Measurements from ENCODE around the gene ZNF469. TPM values are rescaled to one million over a fixed set of nuclear protein-coding genes. Genes with fewer than 3 reads are reported as not detected.

ZNF469 gene
- polyA plus RNA-seq, 1 donor (not counting 4 experiments of a cell fraction or from before 2014, with no cell fraction given) = not detected

DNA sequence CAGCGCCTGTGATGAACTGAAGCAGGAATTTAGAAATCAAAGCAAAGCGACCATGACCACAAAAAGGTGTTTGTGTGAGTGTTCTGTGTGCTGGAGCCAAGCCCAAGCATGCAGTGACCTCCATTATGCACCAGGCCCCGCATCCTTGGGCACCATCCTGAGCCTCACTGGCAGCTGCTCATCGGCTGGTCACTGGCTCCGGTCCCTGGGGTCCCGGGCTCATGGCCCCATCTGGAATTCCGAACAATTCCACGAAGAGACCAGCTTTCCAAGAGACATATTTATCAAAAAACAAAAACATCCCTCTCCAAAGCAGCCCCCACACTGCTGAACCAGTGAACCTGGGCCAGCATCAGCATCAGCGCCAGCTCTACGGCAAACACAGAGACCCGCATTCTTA lies 15.2 kb upstream of the ZNF469 start:
- H3K27ac ChIP-seq (ENCODE audit: control insufficient read depth, insufficient read depth, low read length) = no peak overlapping the region
- dilution Hi-C loops (cut with MboI; ENCODE audit: extremely low pct_ligation_motif_present, low sequenced_read_pairs) = no loop called here
- H3K79me2 ChIP-seq (ENCODE audit: control insufficient read depth, insufficient read depth, low read length) = no peaks in the 10 kb centered on the region
- TF ChIP-seq, protein P1, sequence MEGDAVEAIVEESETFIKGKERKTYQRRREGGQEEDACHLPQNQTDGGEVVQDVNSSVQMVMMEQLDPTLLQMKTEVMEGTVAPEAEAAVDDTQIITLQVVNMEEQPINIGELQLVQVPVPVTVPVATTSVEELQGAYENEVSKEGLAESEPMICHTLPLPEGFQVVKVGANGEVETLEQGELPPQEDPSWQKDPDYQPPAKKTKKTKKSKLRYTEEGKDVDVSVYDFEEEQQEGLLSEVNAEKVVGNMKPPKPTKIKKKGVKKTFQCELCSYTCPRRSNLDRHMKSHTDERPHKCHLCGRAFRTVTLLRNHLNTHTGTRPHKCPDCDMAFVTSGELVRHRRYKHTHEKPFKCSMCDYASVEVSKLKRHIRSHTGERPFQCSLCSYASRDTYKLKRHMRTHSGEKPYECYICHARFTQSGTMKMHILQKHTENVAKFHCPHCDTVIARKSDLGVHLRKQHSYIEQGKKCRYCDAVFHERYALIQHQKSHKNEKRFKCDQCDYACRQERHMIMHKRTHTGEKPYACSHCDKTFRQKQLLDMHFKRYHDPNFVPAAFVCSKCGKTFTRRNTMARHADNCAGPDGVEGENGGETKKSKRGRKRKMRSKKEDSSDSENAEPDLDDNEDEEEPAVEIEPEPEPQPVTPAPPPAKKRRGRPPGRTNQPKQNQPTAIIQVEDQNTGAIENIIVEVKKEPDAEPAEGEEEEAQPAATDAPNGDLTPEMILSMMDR (optimal IDR thresholded peaks at IDR 0.05 in 1 of 3, IDR thresholded peaks at IDR 0.05 in 1 of 3, conservative IDR thresholded peaks at IDR 0.05 in 1 of 3; ENCODE audit: extremely low read depth in 1 of 3, insufficient read depth in 2 of 3, low read length in 3 of 3) = no peak
- TF ChIP-seq EZH2 (IDR thresholded peaks at IDR 0.05; ENCODE audit: low read length) = no peak
- DNase-seq (ENCODE audit: low read depth, low spot score) (no peak), FAIRE-seq (no peak)
- H4K20me1 ChIP-seq (ENCODE audit: control insufficient read depth, extremely low read depth, insufficient read depth, low read length) = no peaks in the 10 kb centered on the region
- H3K4me2 ChIP-seq (ENCODE audit: control insufficient read depth, extremely low read depth, insufficient read depth, low read depth, low read length) = no peak overlapping the region
- no peak overlapping the region for H3K9ac ChIP-seq (ENCODE audit: control insufficient read depth, extremely low read depth, insufficient read depth, low read length)
- peaks cover 4% of the 10 kb centered on the region for H3K27me3 ChIP-seq (ENCODE audit: control insufficient read depth, extremely low read depth, insufficient read depth, low read length)
- no peak overlapping the region for H2AFZ ChIP-seq (ENCODE audit: control insufficient read depth, low read length)
- H3K4me3 ChIP-seq (ENCODE audit: control insufficient read depth in 2 of 3, extremely low read depth in 1 of 3, insufficient read depth in 2 of 3, low read depth in 1 of 3, low read length in 3 of 3) = no peak overlapping the region
- H3K9me1 ChIP-seq (ENCODE audit: control insufficient read depth, extremely low read depth, insufficient read depth, low read length) = no peaks in the 10 kb centered on the region
- H3K9me3 ChIP-seq (ENCODE audit: control insufficient read depth, low read depth, low read length) = peaks cover 4% of the 10 kb centered on the region
- no peaks in the 10 kb centered on the region for H3K36me3 ChIP-seq (ENCODE audit: control insufficient read depth in 2 of 2, extremely low read depth in 1 of 2, insufficient read depth in 2 of 2, low read length in 2 of 2)
- H3K4me1 ChIP-seq (ENCODE audit: control insufficient read depth, extremely low read depth, insufficient read depth, low read length) = no peaks in the 10 kb centered on the region

DNA sequence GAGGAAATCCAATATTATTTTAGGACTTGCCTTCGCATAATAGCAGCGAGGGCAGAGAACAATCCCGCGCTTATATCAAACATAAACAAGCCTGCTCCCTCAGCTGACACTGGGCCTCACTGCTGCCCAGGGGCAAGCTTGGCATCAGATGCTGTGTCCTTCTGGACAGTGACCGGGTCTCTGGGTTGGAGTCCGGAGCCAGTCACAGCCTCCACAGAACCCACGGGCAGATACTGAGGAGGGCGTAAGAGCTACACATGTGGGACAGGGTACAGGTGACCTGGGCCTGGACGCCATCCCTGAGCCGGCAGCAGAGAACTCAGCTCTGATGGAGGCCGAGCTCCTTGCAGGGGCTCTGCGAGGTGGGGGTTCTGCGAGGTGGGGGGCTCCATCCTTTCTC lies 14.7 kb upstream of the ZNF469 start:
- Histone ChIP-seq H4K20me1 (ENCODE audit: control insufficient read depth, extremely low read depth, insufficient read depth, low read length) (no peaks in the 10 kb centered on the region), H3K9me3 (ENCODE audit: control insufficient read depth, low read depth, low read length) (peaks cover 4% of the 10 kb centered on the region), H3K9me1 (ENCODE audit: control insufficient read depth, extremely low read depth, insufficient read depth, low read length) (no peaks in the 10 kb centered on the region), H3K79me2 (ENCODE audit: control insufficient read depth, insufficient read depth, low read length) (no peaks in the 10 kb centered on the region), H3K4me3 (ENCODE audit: control insufficient read depth in 2 of 3, extremely low read depth in 1 of 3, insufficient read depth in 2 of 3, low read depth in 1 of 3, low read length in 3 of 3) (no peak overlapping the region), H3K27me3 (ENCODE audit: control insufficient read depth, extremely low read depth, insufficient read depth, low read length) (peaks cover 4% of the 10 kb centered on the region), H2AFZ (ENCODE audit: control insufficient read depth, low read length) (no peak overlapping the region), H3K27ac (ENCODE audit: control insufficient read depth, insufficient read depth, low read length) (no peak overlapping the region), H3K4me2 (ENCODE audit: control insufficient read depth, extremely low read depth, insufficient read depth, low read depth, low read length) (no peak overlapping the region), H3K4me1 (ENCODE audit: control insufficient read depth, extremely low read depth, insufficient read depth, low read length) (no peaks in the 10 kb centered on the region), H3K36me3 (ENCODE audit: control insufficient read depth in 2 of 2, extremely low read depth in 1 of 2, insufficient read depth in 2 of 2, low read length in 2 of 2) (no peaks in the 10 kb centered on the region), H3K9ac (ENCODE audit: control insufficient read depth, extremely low read depth, insufficient read depth, low read length) (no peak overlapping the region)
- dilution Hi-C loops (cut with MboI; ENCODE audit: extremely low pct_ligation_motif_present, low sequenced_read_pairs) = no loop called here
- TF ChIP-seq EZH2 (IDR thresholded peaks at IDR 0.05; ENCODE audit: low read length) = no peak
- TF ChIP-seq, protein P1 (optimal IDR thresholded peaks at IDR 0.05 in 1 of 3, IDR thresholded peaks at IDR 0.05 in 1 of 3, conservative IDR thresholded peaks at IDR 0.05 in 1 of 3; ENCODE audit: extremely low read depth in 1 of 3, insufficient read depth in 2 of 3, low read length in 3 of 3) = no peak
- DNase-seq (ENCODE audit: low read depth, low spot score) (no peak), FAIRE-seq (no peak)
